Peyer's patch (tissue), 4 donors: ENCODE measurements around the gene S100A3. TPM values are rescaled to one million over a fixed set of nuclear protein-coding genes. Genes with fewer than 3 reads are reported as not detected.

Source experiments
- DNase-seq, 3 donors: peaks; one replicate each; pipeline ENCODE4 v3.0.0-alpha.2; 2017 to 2019
- H3K27ac ChIP-seq, 4 donors: fragments of 200-600 bp; sonication (generic); one replicate each; pipeline ENCODE4 v1.5.1; 2016 to 2019
- H3K27me3 ChIP-seq, 2 donors: fragments of 200-600 bp; sonication (generic); one replicate each; pipeline ENCODE4 v1.5.1; 2019
- H3K36me3 ChIP-seq, 3 donors: fragments of 200-600 bp; sonication (generic); one replicate each; pipeline ENCODE4 v1.5.1; 2016 to 2019
- H3K4me1 ChIP-seq, 4 donors: fragments of 200-600 bp; sonication (generic); one replicate each; pipeline ENCODE4 v1.5.1; 2016 to 2019
- H3K4me3 ChIP-seq, 4 donors: fragments of 200-600 bp; sonication (generic); 1 replicate in 3 of 4; 2 replicates in 1 of 4; pipeline ENCODE4 v1.5.1; 2016 to 2019; ENCODE audit warnings: mild to moderate bottlenecking in 1 of 4
- H3K9me3 ChIP-seq, 4 donors: fragments of 200-600 bp; sonication (generic); one replicate each; pipeline ENCODE4 v1.5.1; 2016 to 2019; ENCODE audit warnings: mild to moderate bottlenecking in 1 of 4
- POLR2A ChIP-seq, 2 donors: fragments of 450-650 bp; IDR thresholded peaks; one replicate each; pipeline ENCODE4 v1.5.1; 2017; ENCODE audit warnings: antibody characterized with exemption in 2 of 2, mild to moderate bottlenecking in 2 of 2, moderate library complexity in 2 of 2
- total RNA-seq, 4 donors: library from RNA; depleted of rRNA; stranded (reverse); fragments of >200 nt; gene quantifications; one replicate each; pipeline ENCODE4 v1.1.0, GENCODE V29; 2016
- TF ChIP-seq, protein P1 (sequence below), 6 experiments: fragments of 450-650 bp in 4 of 6; fragments of 200-600 bp in 2 of 6; sonication (generic) in 1 of 6; IDR thresholded peaks; one replicate each; pipeline ENCODE4 v1.5.1; 2017 to 2019; ENCODE audit warnings: antibody characterized with exemption in 6 of 6, mild to moderate bottlenecking in 3 of 6, moderate library complexity in 1 of 6

Gene S100A3
- total RNA-seq, 4 donors from 2014 or later, result not detected

- TF ChIP-seq, protein P1, sequence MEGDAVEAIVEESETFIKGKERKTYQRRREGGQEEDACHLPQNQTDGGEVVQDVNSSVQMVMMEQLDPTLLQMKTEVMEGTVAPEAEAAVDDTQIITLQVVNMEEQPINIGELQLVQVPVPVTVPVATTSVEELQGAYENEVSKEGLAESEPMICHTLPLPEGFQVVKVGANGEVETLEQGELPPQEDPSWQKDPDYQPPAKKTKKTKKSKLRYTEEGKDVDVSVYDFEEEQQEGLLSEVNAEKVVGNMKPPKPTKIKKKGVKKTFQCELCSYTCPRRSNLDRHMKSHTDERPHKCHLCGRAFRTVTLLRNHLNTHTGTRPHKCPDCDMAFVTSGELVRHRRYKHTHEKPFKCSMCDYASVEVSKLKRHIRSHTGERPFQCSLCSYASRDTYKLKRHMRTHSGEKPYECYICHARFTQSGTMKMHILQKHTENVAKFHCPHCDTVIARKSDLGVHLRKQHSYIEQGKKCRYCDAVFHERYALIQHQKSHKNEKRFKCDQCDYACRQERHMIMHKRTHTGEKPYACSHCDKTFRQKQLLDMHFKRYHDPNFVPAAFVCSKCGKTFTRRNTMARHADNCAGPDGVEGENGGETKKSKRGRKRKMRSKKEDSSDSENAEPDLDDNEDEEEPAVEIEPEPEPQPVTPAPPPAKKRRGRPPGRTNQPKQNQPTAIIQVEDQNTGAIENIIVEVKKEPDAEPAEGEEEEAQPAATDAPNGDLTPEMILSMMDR (IDR thresholded peaks at IDR 0.05), result no peak
- TF ChIP-seq POLR2A (IDR thresholded peaks at IDR 0.05), result no peak
- no peaks in the 10 kb centered on the region for H3K9me3 ChIP-seq
- DNase-seq, result peak in 2 of 3 donors; percentile 62 to 70
- no peaks in the 10 kb centered on the region for H3K27me3 ChIP-seq
- peaks cover 0 to 69% (median 23%) of the 10 kb centered on the region in 4 donors for H3K4me1 ChIP-seq
- no peak within 1 kb of the TSS for H3K4me3 ChIP-seq
- peak within 1 kb of the TSS in 3 of 4 donors; percentile 50 to 68 (median 59) for H3K27ac ChIP-seq
- H3K36me3 ChIP-seq, result no peaks in the 10 kb centered on the region
Observed at GRCh38 chr1:153540394-153541361, 8.4 kb downstream of the S100A3 start, which contains the start of gene S100A5. Gene S100A5, minus strand, starts transcription at chr1:153540934. Its CDS starts 743 bp downstream, at chr1:153540191.

- H3K27me3 ChIP-seq, result no peaks in the 10 kb centered on the region
- peak overlapping the region in 1 of 4 donors; percentile 7 for H3K27ac ChIP-seq
- H3K36me3 ChIP-seq, result no peaks in the 10 kb centered on the region
- DNase-seq, result no peak
- no peaks in the 10 kb centered on the region for H3K9me3 ChIP-seq
- peaks cover 0 to 67% (median 20%) of the 10 kb centered on the region in 4 donors for H3K4me1 ChIP-seq
- TF ChIP-seq, protein P1 (IDR thresholded peaks at IDR 0.05), result no peak
- no peak for TF ChIP-seq POLR2A (IDR thresholded peaks at IDR 0.05)
- no peak overlapping the region for H3K4me3 ChIP-seq
Observed at GRCh38 chr1:153539395-153540093, 9.5 kb downstream of the S100A3 start.

DNA sequence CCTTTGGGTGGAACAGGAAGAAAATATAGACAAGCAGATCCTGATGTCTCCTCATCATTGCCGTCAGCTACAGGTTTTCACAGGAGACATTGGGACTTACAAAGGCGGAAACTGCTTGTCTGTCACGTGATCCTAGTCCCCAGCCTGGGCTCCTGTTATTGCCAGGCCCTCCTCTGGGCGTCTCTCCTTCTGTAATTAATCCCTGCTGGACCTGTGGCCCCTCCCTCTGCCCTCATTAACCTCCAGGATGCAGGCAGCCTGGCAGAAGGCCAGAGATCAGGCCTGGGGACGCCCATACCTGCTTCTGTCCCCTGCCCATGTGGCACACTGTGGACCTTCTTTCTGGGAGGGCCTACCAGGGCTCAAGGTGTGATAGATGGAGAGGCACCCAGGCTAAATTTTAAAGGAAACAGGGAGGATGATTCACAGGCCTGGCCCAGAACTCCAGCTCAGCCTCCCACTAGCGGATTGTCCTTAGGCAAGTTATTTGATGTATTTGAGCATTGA, 10.7 kb downstream of the S100A3 start:
- H3K4me1 ChIP-seq, result peaks cover 0 to 67% (median 15%) of the 10 kb centered on the region in 4 donors
- peak in 1 of 2 donors; percentile 30 for TF ChIP-seq POLR2A (IDR thresholded peaks at IDR 0.05)
- TF ChIP-seq, protein P1 (IDR thresholded peaks at IDR 0.05), result peak in 3 of 6 experiments; percentile 29 to 40 (median 38)
- no peaks in the 10 kb centered on the region for H3K9me3 ChIP-seq
- H3K36me3 ChIP-seq, result no peaks in the 10 kb centered on the region
- DNase-seq, result peak in 2 of 3 donors; percentile 90 to 91
- H3K27ac ChIP-seq, result peak overlapping the region in 3 of 4 donors; percentile 96 to 99 (median 98)
- no peaks in the 10 kb centered on the region for H3K27me3 ChIP-seq
- H3K4me3 ChIP-seq, result no peak overlapping the region

GRCh38 chr1:153537376-153537730, 11.7 kb downstream of the S100A3 start:
- Histone ChIP-seq H3K4me1 (peaks cover 1 to 72% (median 19%) of the 10 kb centered on the region in 4 donors), H3K27me3 (no peaks in the 10 kb centered on the region), H3K27ac (peak overlapping the region; percentile 95 to 99 (median 97)), H3K9me3 (no peaks in the 10 kb centered on the region), H3K4me3 (no peak overlapping the region), H3K36me3 (no peaks in the 10 kb centered on the region)
- peak in 1 of 3 donors; percentile 48 for DNase-seq
- TF ChIP-seq POLR2A (IDR thresholded peaks at IDR 0.05), result no peak
- TF ChIP-seq, protein P1 (IDR thresholded peaks at IDR 0.05), result no peak

DNA sequence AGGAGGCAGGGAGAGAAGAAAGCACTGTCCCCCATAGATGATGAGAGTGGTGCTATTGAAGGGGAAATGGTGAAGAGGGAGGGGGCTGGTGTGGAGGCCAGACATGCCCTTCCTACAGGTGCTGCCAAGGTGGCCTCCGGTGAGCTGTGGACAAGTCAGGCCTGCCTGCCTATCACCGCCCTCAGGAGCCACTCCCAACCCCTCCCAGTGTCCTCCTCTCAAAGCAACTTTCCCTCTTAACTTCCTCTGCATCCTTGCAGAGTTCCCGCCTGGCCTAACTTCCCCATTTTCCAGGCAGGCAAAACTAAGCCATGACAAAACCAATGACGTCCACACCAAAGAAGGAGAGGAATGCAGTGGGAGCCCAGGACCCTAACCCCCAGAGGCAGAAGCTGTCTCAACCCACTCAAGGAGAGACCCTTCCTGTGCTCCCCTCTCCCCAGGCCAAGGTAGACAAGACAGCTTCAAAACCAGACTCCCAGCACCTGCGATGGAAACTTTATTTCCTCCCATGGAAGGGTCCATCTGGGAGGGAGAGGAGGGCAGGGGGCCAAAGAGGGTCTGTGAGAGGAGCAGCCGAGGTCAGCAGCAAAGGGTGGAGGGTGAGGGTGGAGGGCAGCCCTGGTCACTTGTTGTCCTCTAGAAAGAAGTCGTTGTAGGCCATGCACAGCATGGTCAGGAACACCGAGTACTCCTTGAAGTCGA, 12.2 kb downstream of the S100A3 start:
- Histone ChIP-seq H3K9me3 (no peaks in the 10 kb centered on the region), H3K36me3 (no peaks in the 10 kb centered on the region), H3K4me1 (peaks cover 6 to 72% (median 21%) of the 10 kb centered on the region in 4 donors), H3K4me3 (peak overlapping the region; percentile 70 to 89 (median 76)), H3K27ac (peak overlapping the region; percentile 95 to 99 (median 97)), H3K27me3 (no peaks in the 10 kb centered on the region)
- TF ChIP-seq, protein P1 (IDR thresholded peaks at IDR 0.05), result no peak
- peak in 1 of 2 donors; percentile 61 for TF ChIP-seq POLR2A (IDR thresholded peaks at IDR 0.05)
- peak in 2 of 3 donors; percentile 80 to 83 for DNase-seq
